NOMO-1 treated with DMSO at 0.1 percent for 48 hours (cell line): ENCODE results near the gene SLC24A2.

Source experiments
- DNase-seq: peaks from one replicate; lab custom pipeline; 2025; ENCODE audit not compliant: unreplicated experiment; lab: John Stamatoyannopoulos, UW

Gene SLC24A2

DNA sequence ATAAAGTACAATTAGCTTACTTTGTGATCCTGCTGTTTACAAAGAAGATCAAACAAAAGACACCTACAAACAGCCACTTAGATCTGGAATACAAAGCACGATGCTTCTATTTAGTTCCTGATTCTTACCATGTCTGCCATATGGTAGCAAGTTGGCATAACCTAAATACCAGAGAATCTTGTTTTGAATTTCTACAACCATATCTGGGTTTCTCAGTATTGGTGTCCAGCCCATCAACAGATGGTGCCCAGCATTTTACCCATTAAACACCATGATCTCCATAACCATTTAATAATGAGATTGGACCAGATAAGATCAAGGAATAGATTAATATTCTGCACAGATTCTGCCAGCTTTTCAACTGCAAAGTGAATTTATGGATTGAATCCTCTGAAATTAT is 29.8 kb downstream of the SLC24A2 start:
- no peak for DNase-seq

GRCh38 chr9:19757745-19758144 is 31.1 kb downstream of the SLC24A2 start:
- no peak for DNase-seq

DNA sequence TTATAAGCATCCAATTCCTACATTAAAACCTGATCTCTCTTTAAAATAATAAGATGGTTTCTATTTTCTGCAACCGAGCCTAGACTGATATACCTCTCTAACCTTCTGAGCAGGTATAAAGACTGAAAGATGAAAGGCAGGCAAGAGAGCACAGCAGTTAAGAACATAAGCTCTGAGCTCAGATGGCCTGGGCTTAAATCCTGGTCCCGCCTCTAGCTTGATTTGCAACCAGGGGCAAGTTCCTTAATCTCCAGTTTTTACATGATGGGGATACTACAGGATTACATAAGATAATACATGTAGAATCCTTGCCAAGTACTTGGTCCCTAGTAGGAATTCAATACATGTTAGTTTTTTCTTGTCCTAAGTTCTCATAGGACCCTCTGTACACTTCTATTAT is 33.9 kb downstream of the SLC24A2 start:
- DNase-seq: no peak

DNA sequence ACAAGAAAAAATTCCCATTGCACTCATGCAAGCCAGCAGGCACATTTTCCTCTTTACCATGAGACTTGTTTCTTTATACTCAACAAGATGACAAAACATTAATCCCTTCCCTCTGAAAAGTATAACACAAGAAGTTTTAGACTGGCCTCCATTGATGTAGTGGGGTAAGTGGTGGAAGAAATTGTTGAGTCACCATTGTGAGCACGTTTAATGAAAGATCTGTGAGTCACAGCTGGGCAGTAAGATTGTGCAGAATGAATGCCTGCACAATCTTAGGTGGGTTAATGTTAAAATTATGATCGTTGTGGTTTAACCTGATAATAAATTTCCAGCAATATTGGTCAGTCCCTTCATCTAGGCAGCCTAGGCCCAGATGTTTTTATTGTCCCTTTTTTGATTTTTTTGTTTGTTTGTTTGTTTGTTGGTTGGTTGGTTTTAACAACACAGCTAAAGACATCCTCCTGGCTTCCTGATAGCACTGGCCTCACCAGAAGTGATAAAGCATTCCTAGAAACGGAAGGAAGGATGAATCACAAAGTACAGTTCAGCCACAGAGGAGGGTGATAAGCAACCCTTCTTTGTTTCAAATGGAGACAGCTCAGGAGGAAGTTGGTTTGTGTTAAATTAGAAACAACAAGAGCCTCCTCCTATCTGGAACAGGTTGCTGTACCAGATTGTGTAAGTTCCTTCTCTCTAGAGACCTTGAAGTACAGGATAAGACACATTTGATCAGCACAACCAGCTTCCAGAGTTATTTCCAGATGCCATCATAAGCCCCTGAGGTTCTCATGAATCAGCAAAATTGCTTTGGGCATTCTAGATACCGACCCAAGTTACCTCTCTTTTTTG is 40.3 kb downstream of the SLC24A2 start:
- DNase-seq: peak; percentile 76

DNA sequence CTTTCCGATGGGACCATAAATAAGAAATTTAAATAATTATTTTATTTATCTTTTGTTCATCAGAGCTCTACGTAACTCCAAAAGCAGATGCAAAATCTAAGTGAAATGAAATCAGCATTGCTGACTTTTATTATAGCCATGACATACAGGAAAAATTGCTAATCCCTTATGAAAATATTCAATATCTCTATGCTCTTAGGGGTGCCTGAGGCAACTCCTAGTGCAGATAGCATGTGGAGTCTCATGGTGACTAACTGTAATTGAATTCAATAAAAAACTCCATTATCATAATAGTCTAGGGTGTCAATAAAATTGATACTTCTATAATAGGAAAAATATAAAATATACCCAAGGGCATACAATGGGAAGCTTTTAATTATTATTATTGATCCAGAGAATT is 42.6 kb downstream of the SLC24A2 start:
- DNase-seq: no peak

DNA sequence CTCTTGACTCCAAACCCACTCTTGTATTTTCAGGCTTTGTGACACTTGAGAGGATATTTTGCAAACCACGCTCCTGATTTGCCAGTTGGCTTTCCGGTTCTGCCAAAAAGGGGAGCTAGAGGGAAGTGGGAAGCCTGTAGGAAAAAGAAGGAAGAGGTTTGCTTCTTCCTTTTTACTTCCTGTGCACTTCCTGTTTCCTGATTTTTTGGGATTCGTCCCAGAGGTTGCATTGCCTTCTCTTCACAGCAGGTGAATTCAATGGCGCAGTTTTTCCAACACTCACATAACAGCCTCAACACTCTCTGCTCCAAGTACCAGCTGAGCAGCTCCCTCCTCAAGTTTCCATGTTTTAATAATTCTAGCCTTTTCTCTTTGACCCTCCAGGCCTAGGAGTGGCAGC is 47.7 kb downstream of the SLC24A2 start:
- DNase-seq: no peak
